Activated CD4-positive, alpha-beta T cell treated with anti-CD3 and anti-CD28 coated beads, Interleukin-2, amount 10 ng/mL, durations not matched to agents 24 days and 14 days (primary cell): ENCODE measurements around the gene SLC35F1. TPM values are rescaled to one million over a fixed set of nuclear protein-coding genes. Genes with fewer than 3 reads are reported as not detected.

Experiments
- DNase-seq: peaks from one replicate; pipeline ENCODE4 v3.0.0; 2022
- H3K27ac Mint-ChIP-seq: one replicate; pipeline ENCODE4 v1.8.0; 2022; ENCODE audit warnings: mild to moderate bottlenecking, mixed read lengths
- H3K27me3 Mint-ChIP-seq: one replicate; pipeline ENCODE4 v1.8.0; 2022; ENCODE audit warnings: mixed read lengths
- H3K36me3 Mint-ChIP-seq: one replicate; pipeline ENCODE4 v1.8.0; 2022; ENCODE audit warnings: low read depth, mild to moderate bottlenecking, mixed read lengths
- H3K4me1 Mint-ChIP-seq: one replicate; pipeline ENCODE4 v1.8.0; 2021; ENCODE audit warnings: mixed read lengths
- H3K4me3 Mint-ChIP-seq: one replicate; pipeline ENCODE4 v1.8.0; 2022; ENCODE audit warnings: mild to moderate bottlenecking, moderate library complexity, mixed read lengths
- H3K9me3 Mint-ChIP-seq: one replicate; pipeline ENCODE4 v1.8.0; 2021; ENCODE audit warnings: mixed read lengths
- intact Hi-C: fragments of 100-400 bp; cut with micrococcal nuclease; formaldehyde crosslinking; loops from one replicate; pipeline ENCODE4 v1.15.1; 2023
- total RNA-seq: library from RNA; stranded (reverse); gene quantifications from 2 replicates; pipeline ENCODE4 v1.2.3, GENCODE V29; 2022

SLC35F1 gene
- total RNA-seq, 1 donor from 2014 or later: 0.05 TPM

DNA sequence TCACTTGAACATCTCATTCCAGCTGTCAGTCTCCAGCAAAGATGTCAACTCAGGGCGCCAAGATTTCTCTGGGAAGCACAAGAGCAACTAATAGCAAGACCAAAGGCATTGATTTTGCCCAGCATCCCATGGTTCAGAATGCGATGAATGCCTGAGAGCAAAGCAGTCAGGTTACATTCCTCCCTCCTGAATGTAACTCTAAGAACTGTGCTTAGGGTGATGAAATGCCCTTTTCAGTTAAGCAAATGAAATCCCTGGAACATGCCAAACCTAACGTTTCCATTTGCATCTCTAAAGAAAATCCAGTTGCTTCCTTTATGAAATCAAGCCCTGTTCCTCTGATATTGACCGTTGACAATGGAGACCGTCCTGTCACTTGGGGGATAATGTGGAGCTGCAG lies 417.1 kb downstream of the SLC35F1 start:
- Mint-ChIP-seq H3K4me3 (no peak overlapping the region), H3K36me3 (no peaks in the 10 kb centered on the region), H3K27me3 (no peaks in the 10 kb centered on the region), H3K9me3 (no peaks in the 10 kb centered on the region), H3K27ac (no peak overlapping the region), H3K4me1 (no peaks in the 10 kb centered on the region)
- DNase-seq: no peak
- intact Hi-C loops: no loop called here

DNA sequence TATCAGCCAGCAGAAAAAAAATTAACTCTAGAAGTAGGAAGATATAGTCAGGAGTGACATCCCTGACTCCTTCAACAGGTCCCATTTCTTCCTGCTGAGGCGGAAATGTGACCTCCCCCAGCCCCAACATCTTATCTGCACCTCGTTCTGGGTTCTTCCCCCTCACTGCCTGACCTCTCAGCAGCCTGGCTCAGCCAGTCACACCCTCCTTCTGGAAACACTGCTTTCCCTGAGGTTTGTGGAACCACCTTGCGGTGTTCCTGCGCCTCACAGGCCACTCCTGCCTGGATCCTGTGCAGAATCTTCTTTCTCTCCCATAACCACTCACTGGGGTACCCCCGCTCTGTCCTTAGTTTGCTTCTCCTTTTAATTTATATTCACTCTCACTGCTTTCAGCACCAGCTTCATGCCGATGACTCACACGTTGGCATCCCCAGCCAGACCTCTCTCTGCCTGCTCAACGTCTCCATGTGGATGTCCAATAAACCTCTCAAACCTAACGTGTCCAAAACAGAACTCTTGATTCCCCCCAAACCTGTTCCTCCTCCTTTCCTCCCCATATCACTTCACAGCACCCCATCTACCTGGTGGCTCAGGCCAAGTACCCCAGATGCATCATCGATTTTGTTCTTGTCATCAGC lies 418.3 kb downstream of the SLC35F1 start:
- intact Hi-C loops: no loop called here
- H3K4me3 Mint-ChIP-seq: no peak overlapping the region
- no peaks in the 10 kb centered on the region for H3K9me3 Mint-ChIP-seq
- no peaks in the 10 kb centered on the region for H3K4me1 Mint-ChIP-seq
- H3K27ac Mint-ChIP-seq: no peak overlapping the region
- no peaks in the 10 kb centered on the region for H3K36me3 Mint-ChIP-seq
- H3K27me3 Mint-ChIP-seq: no peaks in the 10 kb centered on the region
- DNase-seq: no peak

DNA sequence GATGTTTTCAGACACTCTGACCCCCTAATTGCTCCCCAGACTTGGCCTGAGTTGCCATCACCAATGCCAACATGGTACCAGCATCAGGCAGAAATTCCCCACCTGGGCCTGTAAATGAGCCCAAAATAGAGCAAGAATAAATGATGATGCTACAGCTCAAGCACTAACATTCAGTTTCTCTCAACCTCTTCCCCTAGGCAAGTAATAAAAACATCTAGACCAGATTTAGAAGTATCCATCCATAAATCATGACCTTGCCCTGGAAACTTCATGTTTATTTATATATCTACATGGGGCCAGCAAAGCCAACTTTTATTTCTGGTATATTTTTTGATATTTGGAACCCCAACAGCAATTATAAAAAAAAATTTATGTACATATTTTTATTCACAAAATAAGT lies 419.6 kb downstream of the SLC35F1 start:
- H3K27ac Mint-ChIP-seq: no peak overlapping the region
- no peaks in the 10 kb centered on the region for H3K27me3 Mint-ChIP-seq
- no peaks in the 10 kb centered on the region for H3K4me1 Mint-ChIP-seq
- intact Hi-C loops: no loop called here
- DNase-seq: no peak
- H3K9me3 Mint-ChIP-seq: no peaks in the 10 kb centered on the region
- H3K4me3 Mint-ChIP-seq: no peak overlapping the region
- H3K36me3 Mint-ChIP-seq: no peaks in the 10 kb centered on the region

DNA sequence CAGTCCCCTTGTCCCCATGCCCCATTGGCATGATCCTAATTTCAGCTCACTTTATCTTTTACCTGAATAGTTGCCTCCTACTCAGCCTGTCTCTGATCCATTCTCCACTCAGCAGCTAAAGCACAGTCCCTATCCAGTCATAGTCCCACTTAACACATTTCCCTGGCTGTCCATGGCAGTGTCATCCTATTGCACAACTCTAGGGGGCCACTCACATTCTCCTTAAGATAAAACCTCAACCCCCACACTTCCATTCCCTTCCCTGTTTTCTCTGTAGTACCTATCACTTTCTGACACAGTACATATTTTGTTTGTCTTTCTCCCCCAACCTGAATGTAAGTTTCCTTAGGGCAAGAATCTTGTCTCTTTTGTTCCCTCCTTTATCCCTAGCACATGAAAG lies 420.2 kb downstream of the SLC35F1 start:
- Mint-ChIP-seq H3K4me3 (no peak overlapping the region), H3K27ac (no peak overlapping the region), H3K27me3 (no peaks in the 10 kb centered on the region), H3K9me3 (no peaks in the 10 kb centered on the region), H3K36me3 (no peaks in the 10 kb centered on the region), H3K4me1 (no peaks in the 10 kb centered on the region)
- DNase-seq: no peak
- intact Hi-C loops: no loop called here

DNA sequence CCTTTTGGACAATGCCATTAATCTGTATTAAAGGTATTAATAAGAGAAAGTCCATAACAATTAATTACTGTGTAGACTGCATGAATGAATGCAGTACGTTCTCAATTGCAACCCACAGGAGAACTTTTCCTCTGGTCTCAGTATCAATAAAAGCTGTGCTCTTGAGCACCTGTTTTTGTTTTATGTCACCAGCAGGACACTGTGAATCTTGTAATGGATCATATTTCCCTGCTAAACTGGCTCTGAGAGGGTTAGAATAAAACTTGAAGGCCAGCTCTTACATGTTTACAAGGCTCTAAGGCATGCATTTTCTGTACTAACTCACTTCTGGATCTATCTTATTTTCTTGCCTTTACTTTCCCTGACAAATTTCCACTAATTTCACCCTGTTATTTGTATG lies 426.7 kb downstream of the SLC35F1 start:
- Mint-ChIP-seq H3K27me3 (no peaks in the 10 kb centered on the region), H3K4me1 (no peaks in the 10 kb centered on the region), H3K9me3 (peaks cover 10% of the 10 kb centered on the region), H3K27ac (no peak overlapping the region), H3K4me3 (no peak overlapping the region), H3K36me3 (no peaks in the 10 kb centered on the region)
- no peak for DNase-seq
- intact Hi-C loops: no loop called here

GRCh38 chr6:118334634-118335033 lies 427.6 kb downstream of the SLC35F1 start:
- no peak for DNase-seq
- H3K36me3 Mint-ChIP-seq: no peaks in the 10 kb centered on the region
- intact Hi-C loops: no loop called here
- no peak overlapping the region for H3K4me3 Mint-ChIP-seq
- H3K27ac Mint-ChIP-seq: no peak overlapping the region
- peaks cover 16% of the 10 kb centered on the region for H3K9me3 Mint-ChIP-seq
- H3K4me1 Mint-ChIP-seq: no peaks in the 10 kb centered on the region
- H3K27me3 Mint-ChIP-seq: no peaks in the 10 kb centered on the region

- no peak overlapping the region for H3K27ac Mint-ChIP-seq
- intact Hi-C loops: no loop called here
- no peaks in the 10 kb centered on the region for H3K4me1 Mint-ChIP-seq
- H3K27me3 Mint-ChIP-seq: no peaks in the 10 kb centered on the region
- peaks cover 22% of the 10 kb centered on the region for H3K9me3 Mint-ChIP-seq
- no peaks in the 10 kb centered on the region for H3K36me3 Mint-ChIP-seq
- no peak for DNase-seq
- no peak overlapping the region for H3K4me3 Mint-ChIP-seq
Observed at GRCh38 chr6:118335325-118335816, 428.3 kb downstream of the SLC35F1 start.

- Mint-ChIP-seq H3K36me3 (no peaks in the 10 kb centered on the region), H3K27ac (no peak overlapping the region), H3K4me3 (no peak overlapping the region), H3K27me3 (peaks cover 4% of the 10 kb centered on the region), H3K4me1 (no peaks in the 10 kb centered on the region), H3K9me3 (peaks cover 29% of the 10 kb centered on the region)
- intact Hi-C loops: no loop called here
- no peak for DNase-seq
Observed at GRCh38 chr6:118344014-118344670, 437.1 kb downstream of the SLC35F1 start.

DNA sequence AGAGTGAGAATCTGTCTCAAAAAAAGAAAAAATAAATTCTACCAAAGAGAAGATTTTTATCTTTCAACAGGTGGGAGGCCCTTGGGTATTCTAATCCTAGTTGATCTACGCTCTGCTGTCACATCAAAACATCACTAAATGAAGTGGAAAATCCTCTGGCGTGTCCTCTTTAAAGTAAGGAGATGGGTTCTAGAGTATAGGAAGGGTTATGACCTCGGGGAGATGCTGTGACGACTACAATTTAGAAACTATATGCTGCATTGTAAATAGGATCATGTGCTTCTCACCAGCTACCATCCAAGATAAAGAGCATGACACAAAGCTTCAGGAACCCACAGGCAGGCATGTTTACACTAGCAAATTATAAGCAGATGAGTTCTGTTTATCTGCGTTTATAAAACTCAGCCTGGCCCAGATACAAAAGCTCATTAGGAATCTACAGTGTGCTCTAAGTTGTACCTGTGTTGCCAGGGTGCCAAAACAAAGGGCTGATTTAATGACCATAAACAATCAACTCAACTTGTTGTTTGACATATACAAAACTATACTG lies 443.9 kb downstream of the SLC35F1 start:
- no peaks in the 10 kb centered on the region for H3K36me3 Mint-ChIP-seq
- no peak overlapping the region for H3K27ac Mint-ChIP-seq
- intact Hi-C loops: no loop called here
- H3K27me3 Mint-ChIP-seq: no peaks in the 10 kb centered on the region
- H3K4me1 Mint-ChIP-seq: no peaks in the 10 kb centered on the region
- H3K4me3 Mint-ChIP-seq: no peak overlapping the region
- H3K9me3 Mint-ChIP-seq: peaks cover 5% of the 10 kb centered on the region
- no peak for DNase-seq

- H3K27me3 Mint-ChIP-seq: peaks cover 7% of the 10 kb centered on the region
- no peaks in the 10 kb centered on the region for H3K9me3 Mint-ChIP-seq
- intact Hi-C loops: no loop called here
- no peak overlapping the region for H3K4me3 Mint-ChIP-seq
- no peak overlapping the region for H3K27ac Mint-ChIP-seq
- H3K4me1 Mint-ChIP-seq: no peaks in the 10 kb centered on the region
- no peaks in the 10 kb centered on the region for H3K36me3 Mint-ChIP-seq
- DNase-seq: no peak
Observed at GRCh38 chr6:118353564-118353963, 446.5 kb downstream of the SLC35F1 start.

DNA sequence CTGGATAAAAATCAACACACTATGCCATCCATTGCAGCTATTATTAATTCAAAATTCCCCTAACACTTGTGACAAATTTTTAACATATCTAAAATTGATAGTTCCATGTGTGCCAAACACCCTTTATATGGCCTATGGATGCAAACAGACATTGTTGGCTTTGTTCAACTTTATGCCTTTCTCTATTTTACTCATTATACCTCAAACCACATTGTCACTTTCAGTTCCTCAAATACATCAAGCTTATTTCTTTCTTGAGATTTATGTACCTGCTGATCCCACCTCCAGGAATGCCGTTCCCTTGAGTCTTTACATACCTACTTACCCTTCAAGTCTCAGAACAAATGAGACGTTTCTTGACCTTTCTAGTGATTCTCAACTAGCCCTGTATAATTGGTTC lies 447.6 kb downstream of the SLC35F1 start:
- H3K27me3 Mint-ChIP-seq: peaks cover 9% of the 10 kb centered on the region
- no peaks in the 10 kb centered on the region for H3K36me3 Mint-ChIP-seq
- intact Hi-C loops: no loop called here
- H3K4me3 Mint-ChIP-seq: no peak overlapping the region
- DNase-seq: no peak
- no peaks in the 10 kb centered on the region for H3K9me3 Mint-ChIP-seq
- H3K27ac Mint-ChIP-seq: no peak overlapping the region
- H3K4me1 Mint-ChIP-seq: no peaks in the 10 kb centered on the region

DNA sequence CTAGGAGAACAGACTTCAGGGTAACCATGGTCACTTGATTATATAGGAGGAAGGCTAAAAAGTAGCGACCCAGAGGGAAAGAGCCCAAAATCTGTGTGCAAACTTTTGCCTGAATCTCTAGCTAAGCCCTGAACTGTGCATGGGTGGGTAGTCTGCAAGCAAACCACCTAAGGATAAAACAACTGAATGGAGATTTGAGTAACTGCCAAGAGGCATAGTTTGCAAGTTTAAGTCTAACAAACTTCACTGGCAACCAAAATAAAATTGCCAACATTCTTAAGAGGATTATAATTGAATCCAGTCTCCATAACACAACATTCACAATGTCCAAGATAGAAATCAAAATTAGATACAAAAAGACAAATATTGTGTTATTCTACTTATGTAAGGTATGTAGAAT lies 449.0 kb downstream of the SLC35F1 start:
- Mint-ChIP-seq H3K27ac (no peak overlapping the region), H3K4me1 (no peaks in the 10 kb centered on the region), H3K36me3 (no peaks in the 10 kb centered on the region), H3K4me3 (no peak overlapping the region), H3K9me3 (no peaks in the 10 kb centered on the region), H3K27me3 (peaks cover 9% of the 10 kb centered on the region)
- no peak for DNase-seq
- intact Hi-C loops: no loop called here

DNA sequence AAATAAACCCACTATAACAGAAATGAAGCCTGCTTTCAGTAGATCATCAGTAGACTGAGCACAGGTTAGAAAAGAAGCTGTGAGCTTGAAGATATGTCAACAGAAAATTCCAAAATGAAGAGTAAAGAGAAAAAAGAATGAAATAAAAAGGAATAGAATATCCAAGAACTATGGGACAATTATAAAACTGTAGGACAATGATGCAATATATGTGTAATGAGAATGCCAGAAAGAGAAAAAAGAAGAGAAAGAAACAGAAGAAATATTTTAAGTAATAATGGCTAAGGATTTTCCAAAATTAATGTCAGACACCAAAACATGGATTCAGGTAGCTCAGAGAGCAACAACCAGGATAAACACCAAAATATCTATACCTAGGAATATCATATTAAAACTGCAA lies 449.6 kb downstream of the SLC35F1 start:
- no peak overlapping the region for H3K27ac Mint-ChIP-seq
- H3K36me3 Mint-ChIP-seq: no peaks in the 10 kb centered on the region
- H3K27me3 Mint-ChIP-seq: peaks cover 9% of the 10 kb centered on the region
- DNase-seq: no peak
- H3K4me3 Mint-ChIP-seq: no peak overlapping the region
- H3K4me1 Mint-ChIP-seq: no peaks in the 10 kb centered on the region
- intact Hi-C loops: no loop called here
- H3K9me3 Mint-ChIP-seq: no peaks in the 10 kb centered on the region
